ENCODE measurements around the gene SMAD6. TPM values are rescaled to one million over a fixed set of nuclear protein-coding genes. Genes with fewer than 3 reads are reported as not detected.

Gene SMAD6
- total RNA-seq, 1 donor from 2014 or later = 8.9 TPM

GRCh38 chr15:66831801-66832390, 129.9 kb downstream of the SMAD6 start:
- no peak overlapping the region for H3K4me3 ChIP-seq (ENCODE audit: low read length in 3 of 3)
- no peak overlapping the region for H3K9ac ChIP-seq (ENCODE audit: low read depth in 1 of 3, low read length in 3 of 3)
- H3K27me3 ChIP-seq (ENCODE audit: control insufficient read depth in 3 of 3, insufficient read depth in 3 of 3, low read length in 3 of 3) = no peaks in the 10 kb centered on the region
- H3K27ac ChIP-seq (ENCODE audit: low read depth, low read length) = no peak overlapping the region
- H3K36me3 ChIP-seq (ENCODE audit: control insufficient read depth in 3 of 3, insufficient read depth in 3 of 3, low read length in 3 of 3) = no peaks in the 10 kb centered on the region
- no peaks in the 10 kb centered on the region for H3K9me3 ChIP-seq (ENCODE audit: control insufficient read depth in 3 of 3, low read length in 3 of 3)
- no peaks in the 10 kb centered on the region for H3K4me1 ChIP-seq (ENCODE audit: control insufficient read depth in 3 of 3, insufficient read depth in 3 of 3, low read length in 3 of 3)

Other genes starting within 250 kb of the SMAD6 start
- gene SNAPC5, start 204.5 kb upstream of the SMAD6 start, total RNA-seq = 17.2 TPM
- gene RPL4, start 197.4 kb upstream of the SMAD6 start, total RNA-seq = 1,702 TPM
- 14.1 TPM for gene ZWILCH, start 196.9 kb upstream of the SMAD6 start, total RNA-seq
- gene LCTL, start 136.2 kb upstream of the SMAD6 start, total RNA-seq = not detected